Heart right ventricle (tissue), 16 donors: ENCODE data around the gene BHLHA15. TPM values are rescaled to one million over a fixed set of nuclear protein-coding genes. Genes with fewer than 3 reads are reported as not detected.

ENCODE experiments used
- ATAC-seq, 8 donors: fragments of 200-7000 bp; cut with Tn5 transposase; one replicate each; pipeline ENCODE4 v1.9.1; 2020; ENCODE audit warnings: mild to moderate bottlenecking in 8 of 8, moderate library complexity in 8 of 8, moderate number of reproducible peaks in 1 of 8
- DNase-seq, 2 donors: peaks; one replicate each; pipeline ENCODE4 v3.0.0-alpha.2; 2020
- H3K27ac ChIP-seq, 10 donors: fragments of 200-600 bp; sonication (generic) in 2 of 10; one replicate each; pipeline versions ENCODE4 v1.5.0 to v1.8.0; 2020 to 2022; ENCODE audit warnings: mild to moderate bottlenecking in 3 of 10
- H3K27me3 ChIP-seq, 7 donors: fragments of 200-600 bp; one replicate each; pipeline ENCODE4 v1.8.0; 2021 to 2022; ENCODE audit warnings: mild to moderate bottlenecking in 2 of 7
- H3K36me3 ChIP-seq, 9 donors: fragments of 200-600 bp; sonication (generic) in 1 of 9; one replicate each; pipeline versions ENCODE4 v1.5.0 to v1.8.0; 2020 to 2022; ENCODE audit warnings: mild to moderate bottlenecking in 2 of 9
- H3K4me1 ChIP-seq, 9 donors: fragments of 200-600 bp; sonication (generic) in 1 of 9; one replicate each; pipeline versions ENCODE4 v1.5.0 to v1.8.0; 2020 to 2022; ENCODE audit warnings: mild to moderate bottlenecking in 4 of 9
- H3K4me3 ChIP-seq, 10 donors: fragments of 200-600 bp; sonication (generic) in 2 of 10; one replicate each; pipeline versions ENCODE4 v1.5.0 to v1.8.0; 2020 to 2022; ENCODE audit warnings: mild to moderate bottlenecking in 7 of 10, moderate library complexity in 2 of 10
- H3K9me3 ChIP-seq, 11 donors: fragments of 200-600 bp in 10 of 11; sonication (generic) in 2 of 11; one replicate each; pipeline versions ENCODE4 v1.5.0 to v1.8.0; 2013 to 2022; ENCODE audit warnings: mild to moderate bottlenecking in 2 of 11, control low read depth in 1 of 11, moderate library complexity in 1 of 11
- WGBS, 2 donors: extraction: QIAGEN DNeasy Blood & Tissue Kit; methylation state at CpG; one replicate each; pipeline ENCODE4 v1.1.7; 2013; ENCODE audit warnings: inconsistent platforms in 1 of 2; 5-methylcytosine and 5-hydroxymethylcytosine counted together
- intact Hi-C, 10 donors: fragments of 100-400 bp; cut with DNase I; formaldehyde crosslinking; loops; one replicate each; pipeline versions ENCODE4 v1.11.1 to v1.14.2; 2022
- polyA plus RNA-seq, 2 donors: library from polyadenylated mRNA; stranded (reverse); fragments of 200-250 nt; gene quantifications; one replicate each; pipeline ENCODE4 v1.2.3, GENCODE V29; 2013
- total RNA-seq, 10 donors: library from RNA; stranded (reverse); fragmentation: NEBNext Ultra II Directional in 3 of 10; extraction: Animal tissue kit (Norgen Biotek cat#: 25700) in 3 of 10; gene quantifications; one replicate each; pipeline versions ENCODE4 v1.2.1 to v1.2.4, GENCODE V29; 2021 to 2023
- TF ChIP-seq, protein P1 (sequence below), 9 donors: fragments of 200-600 bp; sonication (generic) in 2 of 9; IDR thresholded peaks; one replicate each; pipeline versions ENCODE4 v1.5.0 to v1.8.0; 2021 to 2022; ENCODE audit warnings: antibody characterized with exemption in 9 of 9, mild to moderate bottlenecking in 5 of 9, moderate library complexity in 1 of 9
- donor health status: Arrhythmogenic right ventricular cardiomyopathy.
- donor health status: ischemic (EF 13 %, LVEDD 7.1; RV severe dilation, severe dysfunction).
- donor health status: healthy with polysubstance abuse.
- donor health status: DM: no; HTN: yes; CAD: no.
- donor health status: DM: no; HTN: no; CAD: no.
- donor health status: ischemic (EF 25% LVEDD 6.9; RV normal size, moderate dysfunction).
- donor health status: ischemic (EF 25% LVEDD 5.7; RV mildly dilated, moderate dysfunction).
- donor health status: healthy.
- donor health status: DM: yes; HTN: yes; CAD: no.
- donor health status: Ischemic cardiomyopathy.
- donor health status: ischemic (EF 35%, LVEDD 5.7; RV mildly dilated, moderate dysfunction).
- donor health status: nonischemic (EF 11% LVEDD 7.7; RV severe dilation, severe dysfunction).
- donor health status: DM: yes; HTN: yes; CAD: no.
- donor health status: PGD.
- donor health status: ischemic (EF 29% LVEDD 5.4; RV normal size, mild dysfunction).
- donor health status: nonischemic (EF 23%, LVEDD 6.1; RV moderate dilation, normal function).

The BHLHA15 gene
- total and polyA plus RNA-seq, 12 donors: 0.06 TPM; not detected in 11

GRCh38 chr7:98248156-98248555 lies 36.9 kb downstream of the BHLHA15 start:
- ATAC-seq: no peak
- H3K4me1 ChIP-seq: peaks cover 6 to 83% (median 63%) of the 10 kb centered on the region in 9 donors
- peaks cover 0 to 38% (median 14%) of the 10 kb centered on the region in 9 donors for H3K36me3 ChIP-seq
- no peaks in the 10 kb centered on the region for H3K9me3 ChIP-seq
- no peak overlapping the region for H3K4me3 ChIP-seq
- no peaks in the 10 kb centered on the region for H3K27me3 ChIP-seq
- H3K27ac ChIP-seq: peak overlapping the region in 9 of 10 donors; percentile 11 to 91 (median 83)
- DNase-seq: no peak
- 93 to 94% methylated on average over 12 of the region's 12 CpGs for WGBS, 2 donors
- intact Hi-C loops: loop anchor here in 5 of 10 donors (2.0 to 10.0 kb wide), 5 partner anchors 34 to 223 kb away; partner anchors contain the start of genes BRI3 (in 2 of the 5) and BAIAP2L1 (in 1 of the 5)
- TF ChIP-seq, protein P1, sequence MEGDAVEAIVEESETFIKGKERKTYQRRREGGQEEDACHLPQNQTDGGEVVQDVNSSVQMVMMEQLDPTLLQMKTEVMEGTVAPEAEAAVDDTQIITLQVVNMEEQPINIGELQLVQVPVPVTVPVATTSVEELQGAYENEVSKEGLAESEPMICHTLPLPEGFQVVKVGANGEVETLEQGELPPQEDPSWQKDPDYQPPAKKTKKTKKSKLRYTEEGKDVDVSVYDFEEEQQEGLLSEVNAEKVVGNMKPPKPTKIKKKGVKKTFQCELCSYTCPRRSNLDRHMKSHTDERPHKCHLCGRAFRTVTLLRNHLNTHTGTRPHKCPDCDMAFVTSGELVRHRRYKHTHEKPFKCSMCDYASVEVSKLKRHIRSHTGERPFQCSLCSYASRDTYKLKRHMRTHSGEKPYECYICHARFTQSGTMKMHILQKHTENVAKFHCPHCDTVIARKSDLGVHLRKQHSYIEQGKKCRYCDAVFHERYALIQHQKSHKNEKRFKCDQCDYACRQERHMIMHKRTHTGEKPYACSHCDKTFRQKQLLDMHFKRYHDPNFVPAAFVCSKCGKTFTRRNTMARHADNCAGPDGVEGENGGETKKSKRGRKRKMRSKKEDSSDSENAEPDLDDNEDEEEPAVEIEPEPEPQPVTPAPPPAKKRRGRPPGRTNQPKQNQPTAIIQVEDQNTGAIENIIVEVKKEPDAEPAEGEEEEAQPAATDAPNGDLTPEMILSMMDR (IDR thresholded peaks at IDR 0.05): no peak

DNA sequence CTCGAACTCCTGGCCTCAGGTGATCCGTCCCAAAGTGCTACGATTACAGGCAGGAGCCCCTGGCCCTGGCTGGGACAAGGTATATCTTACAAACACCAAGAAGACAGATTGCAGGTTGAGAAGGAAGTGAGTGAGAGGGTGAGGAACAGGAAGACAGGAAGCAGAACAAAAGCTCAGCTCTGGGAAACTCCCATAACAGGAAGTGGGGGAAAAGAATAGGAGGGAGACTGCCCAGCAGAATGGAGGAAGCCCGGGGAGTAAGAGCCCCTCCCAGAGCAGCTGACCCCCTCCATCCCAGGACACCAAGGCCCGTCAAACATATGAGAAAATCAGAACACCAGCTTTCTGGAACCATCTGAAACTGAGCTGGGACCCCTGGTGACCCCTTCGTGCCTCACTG lies 37.9 kb downstream of the BHLHA15 start:
- peak overlapping the region; percentile 50 to 93 (median 84) for H3K27ac ChIP-seq
- H3K4me1 ChIP-seq: peaks cover 6 to 86% (median 66%) of the 10 kb centered on the region in 9 donors
- ATAC-seq (peak in 5 of 8 donors; percentile 5 to 48 (median 37)), DNase-seq (peak in 1 of 2 donors; percentile 41)
- TF ChIP-seq, protein P1 (IDR thresholded peaks at IDR 0.05): no peak
- H3K36me3 ChIP-seq: peaks cover 0 to 28% (median 4%) of the 10 kb centered on the region in 9 donors
- H3K9me3 ChIP-seq: no peaks in the 10 kb centered on the region
- intact Hi-C loops: loop anchor here in 5 of 10 donors (2.0 to 10.0 kb wide), 5 partner anchors 33 to 224 kb away; partner anchors contain the start of genes BRI3 (in 2 of the 5) and BAIAP2L1 (in 1 of the 5)
- WGBS, 2 donors: 60 to 68% methylated on average over 6 of the region's 6 CpGs
- H3K4me3 ChIP-seq: peak overlapping the region in 1 of 10 donors; percentile 16
- no peaks in the 10 kb centered on the region for H3K27me3 ChIP-seq

DNA sequence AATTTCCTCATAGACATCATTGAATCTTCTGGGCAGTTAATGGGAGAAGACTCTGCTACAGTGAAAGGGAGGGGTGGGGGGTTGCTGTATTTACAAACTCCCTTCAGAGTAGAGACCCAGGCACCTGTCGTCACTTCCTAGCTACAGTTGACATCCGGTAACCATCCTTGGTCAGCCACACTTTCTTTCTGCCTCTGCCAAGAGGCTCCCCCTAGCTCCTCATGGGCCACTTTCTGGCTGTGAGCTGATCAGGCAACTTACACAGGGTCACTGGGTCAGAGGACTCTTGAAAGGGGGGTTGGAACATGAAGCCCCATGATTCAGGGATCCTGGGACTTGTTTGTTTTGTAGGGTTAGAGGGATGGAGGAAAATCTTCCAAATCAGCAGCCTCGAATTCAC lies 39.5 kb downstream of the BHLHA15 start:
- Histone ChIP-seq H3K36me3 (peaks cover 0 to 14% (median 0%) of the 10 kb centered on the region in 9 donors), H3K9me3 (no peaks in the 10 kb centered on the region), H3K4me1 (peaks cover 4 to 76% (median 56%) of the 10 kb centered on the region in 9 donors), H3K27ac (peak overlapping the region; percentile 20 to 93 (median 88)), H3K4me3 (peak overlapping the region in 9 of 10 donors; percentile 75 to 97 (median 90)), H3K27me3 (no peaks in the 10 kb centered on the region)
- 49 to 57% methylated on average over 3 of the region's 3 CpGs for WGBS, 2 donors
- intact Hi-C loops: no loop called here
- ATAC-seq (no peak), DNase-seq (no peak)
- TF ChIP-seq, protein P1 (IDR thresholded peaks at IDR 0.05): no peak

DNA sequence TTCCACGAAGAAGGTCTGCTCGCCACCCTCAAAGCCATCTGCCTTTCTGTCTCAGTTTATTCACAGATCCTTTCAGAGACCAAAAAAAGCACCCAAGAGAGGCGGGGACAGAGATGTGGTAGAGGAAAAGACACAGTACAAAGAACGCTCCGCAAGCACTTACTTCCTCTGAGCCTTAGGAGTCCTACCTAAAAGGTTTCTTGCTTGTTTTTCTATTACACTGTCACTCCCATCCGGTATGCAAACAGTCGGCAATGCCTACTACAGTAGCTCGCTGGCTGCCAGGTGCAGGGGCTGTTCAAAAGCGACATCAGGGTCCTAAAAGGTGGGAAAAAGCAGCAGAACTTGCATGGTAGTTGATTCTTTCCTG lies 40.0 kb downstream of the BHLHA15 start:
- TF ChIP-seq, protein P1 (IDR thresholded peaks at IDR 0.05): no peak
- WGBS, 2 donors: 25 to 28% methylated on average over 9 of the region's 9 CpGs
- Histone ChIP-seq H3K36me3 (peaks cover 0 to 14% (median 0%) of the 10 kb centered on the region in 9 donors), H3K9me3 (no peaks in the 10 kb centered on the region), H3K4me1 (peaks cover 4 to 72% (median 52%) of the 10 kb centered on the region in 9 donors), H3K27me3 (no peaks in the 10 kb centered on the region), H3K4me3 (peak overlapping the region; percentile 75 to 97 (median 90)), H3K27ac (peak overlapping the region; percentile 20 to 93 (median 88))
- ATAC-seq (peak in 6 of 8 donors; percentile 2 to 37 (median 12)), DNase-seq (no peak)
- intact Hi-C loops: no loop called here
